GM06990 (cell line): ENCODE measurements around the gene POC5.
A peak's percentile ranks its signal among the peaks of the same experiment; 100 is the strongest.

Experiments used
- DNase-seq: peaks from one replicate; pipeline ENCODE4 v3.0.0-alpha.2; 2011; ENCODE audit not compliant: insufficient read length; ENCODE audit errors: extremely low read depth
- H3K27me3 ChIP-seq: replicated peaks from 2 replicates; pipeline ENCODE4 v1.6.0; 2011; ENCODE audit warnings: low read length; ENCODE audit not compliant: control insufficient read depth, insufficient read depth
- H3K36me3 ChIP-seq: 2 replicates; pipeline ENCODE4 v1.5.1; 2011; ENCODE audit warnings: low read length; ENCODE audit not compliant: control insufficient read depth, insufficient read depth
- H3K4me3 ChIP-seq: replicated peaks from 2 replicates; pipeline ENCODE4 v1.5.1; 2011; ENCODE audit warnings: low read depth, mild to moderate bottlenecking, control low read depth, low read length
- TF ChIP-seq, protein P1 (sequence below): IDR thresholded peaks from 2 replicates; pipeline ENCODE4 v1.5.1; 2011; ENCODE audit warnings: low read length, control low read depth, mild to moderate bottlenecking, inconsistent platforms; ENCODE audit not compliant: insufficient read depth, poor library complexity, severe bottlenecking

The POC5 gene

DNA sequence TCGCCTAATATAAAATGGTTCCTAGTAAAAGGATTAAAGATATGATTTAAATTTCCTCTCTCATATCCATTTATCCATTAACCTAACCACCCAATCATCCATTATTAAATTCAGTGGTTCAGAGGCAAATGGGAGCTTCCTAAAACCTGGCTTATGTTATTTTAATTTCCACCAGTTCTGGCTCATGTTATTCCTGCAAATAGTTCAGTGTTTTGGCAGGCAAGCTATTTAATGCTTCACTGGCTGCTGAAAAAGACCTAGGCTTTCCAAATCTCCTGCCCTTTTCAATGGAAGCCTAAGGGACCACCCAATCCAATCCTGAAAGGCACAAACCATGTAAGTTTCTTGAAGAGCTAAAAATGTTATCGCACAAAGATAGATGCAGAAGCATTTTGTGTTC is 52.3 kb downstream of the POC5 start:
- Histone ChIP-seq H3K36me3 (no peaks in the 10 kb centered on the region), H3K27me3 (no peaks in the 10 kb centered on the region), H3K4me3 (no peak overlapping the region)
- TF ChIP-seq, protein P1, sequence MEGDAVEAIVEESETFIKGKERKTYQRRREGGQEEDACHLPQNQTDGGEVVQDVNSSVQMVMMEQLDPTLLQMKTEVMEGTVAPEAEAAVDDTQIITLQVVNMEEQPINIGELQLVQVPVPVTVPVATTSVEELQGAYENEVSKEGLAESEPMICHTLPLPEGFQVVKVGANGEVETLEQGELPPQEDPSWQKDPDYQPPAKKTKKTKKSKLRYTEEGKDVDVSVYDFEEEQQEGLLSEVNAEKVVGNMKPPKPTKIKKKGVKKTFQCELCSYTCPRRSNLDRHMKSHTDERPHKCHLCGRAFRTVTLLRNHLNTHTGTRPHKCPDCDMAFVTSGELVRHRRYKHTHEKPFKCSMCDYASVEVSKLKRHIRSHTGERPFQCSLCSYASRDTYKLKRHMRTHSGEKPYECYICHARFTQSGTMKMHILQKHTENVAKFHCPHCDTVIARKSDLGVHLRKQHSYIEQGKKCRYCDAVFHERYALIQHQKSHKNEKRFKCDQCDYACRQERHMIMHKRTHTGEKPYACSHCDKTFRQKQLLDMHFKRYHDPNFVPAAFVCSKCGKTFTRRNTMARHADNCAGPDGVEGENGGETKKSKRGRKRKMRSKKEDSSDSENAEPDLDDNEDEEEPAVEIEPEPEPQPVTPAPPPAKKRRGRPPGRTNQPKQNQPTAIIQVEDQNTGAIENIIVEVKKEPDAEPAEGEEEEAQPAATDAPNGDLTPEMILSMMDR = no peak
- DNase-seq = no peak

- Histone ChIP-seq H3K36me3 (no peaks in the 10 kb centered on the region), H3K27me3 (no peaks in the 10 kb centered on the region), H3K4me3 (no peak overlapping the region)
- TF ChIP-seq, protein P1 = no peak
- DNase-seq = no peak
These were observed 53.5 kb downstream of the POC5 start for GRCh38 chr5:75663579-75664284.

DNA sequence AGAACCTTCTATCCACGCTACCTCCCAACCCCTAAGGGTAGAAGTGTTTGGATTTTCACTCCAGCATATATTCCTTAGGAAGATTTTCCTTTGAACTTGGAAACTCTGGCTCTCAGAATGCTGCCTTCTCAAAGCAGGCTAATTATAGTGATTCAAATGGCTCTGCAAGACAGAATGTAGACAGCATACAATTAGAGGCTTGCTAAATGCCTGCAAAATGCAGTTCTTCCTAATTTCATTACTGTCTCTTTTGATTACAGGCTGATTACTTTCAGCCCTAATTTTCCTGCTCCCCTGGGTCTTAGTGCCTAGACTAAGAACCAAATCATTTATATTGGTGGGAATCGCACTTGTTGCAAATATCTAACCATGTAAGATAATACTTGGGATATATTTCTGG is 55.2 kb downstream of the POC5 start:
- no peak overlapping the region for H3K4me3 ChIP-seq
- H3K36me3 ChIP-seq = no peaks in the 10 kb centered on the region
- no peak for DNase-seq
- TF ChIP-seq, protein P1 = no peak
- H3K27me3 ChIP-seq = no peaks in the 10 kb centered on the region

DNA sequence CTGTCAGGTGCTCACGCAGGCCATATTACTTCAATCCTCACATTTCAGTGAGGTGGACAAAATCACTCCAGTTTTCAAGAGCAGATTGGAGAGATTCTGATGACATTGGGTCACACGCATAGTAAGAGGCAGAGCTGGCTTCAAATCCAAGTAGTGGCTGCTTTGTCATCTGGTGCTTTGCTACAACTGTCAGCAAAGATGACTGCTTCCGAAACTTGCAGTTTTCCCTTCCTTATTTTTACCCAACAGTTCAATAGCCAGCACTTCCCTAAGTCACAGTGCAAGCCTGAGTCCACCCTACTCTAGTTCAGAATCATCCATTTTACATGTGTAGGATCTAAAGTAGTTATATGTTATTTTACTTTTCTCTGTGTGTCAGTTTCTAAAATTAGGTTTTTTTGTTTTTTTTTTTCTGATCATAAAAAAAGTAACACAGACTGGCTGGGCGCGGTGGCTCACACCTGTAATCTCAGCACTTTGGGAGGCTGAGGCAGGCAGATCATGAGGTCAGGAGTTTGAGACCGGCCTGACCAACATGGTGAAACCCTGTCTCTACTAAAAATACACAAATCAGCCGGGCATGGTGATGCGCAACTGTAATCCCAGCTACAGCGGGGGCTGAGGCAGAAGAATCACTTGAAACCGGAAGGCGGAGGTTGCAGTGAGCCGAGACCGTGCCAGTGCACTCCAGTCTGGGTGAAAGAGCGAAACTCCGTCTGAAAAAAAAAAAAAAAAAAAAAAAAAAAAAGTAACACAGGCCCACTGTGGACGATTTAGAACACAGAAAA is 56.4 kb downstream of the POC5 start:
- TF ChIP-seq, protein P1 = no peak

DNA sequence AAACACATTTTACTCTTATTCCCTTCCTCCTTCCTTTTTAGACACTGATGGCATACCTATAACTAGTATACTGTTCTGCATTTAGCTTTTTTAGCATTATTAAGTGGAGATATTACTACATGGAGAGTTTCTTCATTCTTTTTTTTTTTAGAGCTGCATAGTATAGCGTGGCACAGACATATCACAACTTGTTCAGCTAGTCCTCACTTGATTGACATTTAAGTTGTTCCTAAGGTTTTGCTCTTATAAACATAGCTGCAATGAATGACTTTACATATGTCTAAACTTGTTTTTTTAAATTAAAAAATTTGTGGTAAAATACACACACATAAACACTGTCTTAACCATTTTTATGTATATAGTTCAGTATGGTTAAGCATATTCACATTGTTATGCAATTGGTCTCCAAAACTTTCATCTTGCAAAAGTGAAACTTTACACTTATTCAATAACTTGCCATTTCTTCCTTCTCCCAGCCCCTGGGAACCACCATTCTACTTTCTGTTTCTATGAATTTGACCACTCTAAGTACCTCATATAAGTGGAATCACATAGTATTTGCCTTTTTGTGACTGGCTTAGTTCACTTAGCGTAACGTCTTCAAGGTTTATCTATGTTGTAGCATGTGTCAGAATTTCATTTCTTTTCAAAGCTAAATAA is 57.3 kb downstream of the POC5 start:
- TF ChIP-seq, protein P1 = no peak
- Histone ChIP-seq H3K36me3 (no peaks in the 10 kb centered on the region), H3K27me3 (no peaks in the 10 kb centered on the region), H3K4me3 (no peak overlapping the region)
- DNase-seq = no peak

More for the DNA sequence above, 56.4 kb downstream of the POC5 start:
- no peak overlapping the region for H3K4me3 ChIP-seq
- H3K36me3 ChIP-seq = no peaks in the 10 kb centered on the region
- DNase-seq = peak; percentile 28
- H3K27me3 ChIP-seq = no peaks in the 10 kb centered on the region
